ENCODE data around the gene SMG9.
"Not testable (repeated sequence)": the region's sequence is repeated elsewhere in the genome, so short reads cannot be mapped to it uniquely, and the experiment has no call there.

SMG9 gene

DNA sequence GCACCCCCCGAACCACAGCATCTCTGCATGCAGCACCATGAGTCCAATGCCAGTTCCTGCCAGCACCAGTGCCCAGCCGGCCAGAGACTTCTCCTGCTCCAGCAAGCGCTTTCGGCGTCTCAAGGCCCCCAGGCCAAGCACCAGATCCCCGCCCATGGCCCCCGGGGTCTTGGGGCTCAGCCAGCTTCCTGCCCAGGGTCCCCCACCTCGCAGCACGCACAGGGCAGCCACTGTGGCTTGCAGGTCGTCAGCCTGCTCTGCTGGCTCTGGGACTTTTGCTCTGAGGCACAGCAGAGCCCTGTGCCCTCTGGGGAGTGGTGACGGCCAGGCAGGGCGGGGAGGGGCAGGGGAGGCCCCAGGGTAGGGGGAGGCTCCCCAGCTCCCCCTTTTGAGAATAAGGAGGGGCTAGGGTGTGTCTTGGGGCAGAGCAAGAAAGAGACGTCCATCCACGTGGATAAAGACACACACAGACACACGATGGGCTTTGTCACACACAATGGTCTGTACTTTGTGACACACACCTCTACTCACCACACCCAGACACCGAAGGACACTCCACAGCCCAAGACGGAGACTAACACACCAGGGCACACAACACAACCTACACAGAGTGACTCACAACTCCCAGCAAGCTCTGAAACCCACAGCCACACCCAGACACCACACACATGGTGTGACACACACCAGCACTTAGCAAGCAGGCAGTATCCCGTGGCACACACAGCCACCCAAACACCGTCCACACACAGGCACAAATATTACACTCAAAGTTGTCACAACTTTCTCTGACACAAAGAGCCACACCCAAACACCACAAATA lies 26.2 kb upstream of the SMG9 start, which contains the start of gene KCNN4:
Gene KCNN4, minus strand, starts transcription at position 268 of the 820 bp plus-strand sequence. Its CDS starts 112 bp downstream, at position 156.
- no peak for DNase-seq (ENCODE audit: low read depth in 2 of 2, low spot score in 1 of 2)

DNA sequence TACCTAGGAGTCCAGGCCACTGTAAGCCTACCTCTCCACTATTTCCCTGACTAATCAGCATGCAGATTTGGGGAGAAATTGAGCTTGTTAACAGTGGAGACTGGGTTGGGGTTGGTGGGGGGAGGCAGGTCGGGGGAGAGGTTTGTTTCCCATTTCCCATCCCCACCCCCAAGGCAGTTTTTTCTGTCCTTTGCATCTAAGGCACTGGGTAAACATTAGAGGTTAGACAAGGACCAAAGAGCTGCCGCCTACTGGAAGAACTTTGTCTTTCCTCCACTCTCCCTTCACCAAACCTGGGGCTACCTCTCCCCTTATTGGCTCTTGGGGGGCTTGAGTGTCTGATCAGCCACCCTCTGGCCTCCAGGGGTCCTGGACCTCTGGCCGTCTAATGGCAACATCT lies 25.1 kb upstream of the SMG9 start:
- no peak for DNase-seq (ENCODE audit: low read depth in 2 of 2, low spot score in 1 of 2)

DNA sequence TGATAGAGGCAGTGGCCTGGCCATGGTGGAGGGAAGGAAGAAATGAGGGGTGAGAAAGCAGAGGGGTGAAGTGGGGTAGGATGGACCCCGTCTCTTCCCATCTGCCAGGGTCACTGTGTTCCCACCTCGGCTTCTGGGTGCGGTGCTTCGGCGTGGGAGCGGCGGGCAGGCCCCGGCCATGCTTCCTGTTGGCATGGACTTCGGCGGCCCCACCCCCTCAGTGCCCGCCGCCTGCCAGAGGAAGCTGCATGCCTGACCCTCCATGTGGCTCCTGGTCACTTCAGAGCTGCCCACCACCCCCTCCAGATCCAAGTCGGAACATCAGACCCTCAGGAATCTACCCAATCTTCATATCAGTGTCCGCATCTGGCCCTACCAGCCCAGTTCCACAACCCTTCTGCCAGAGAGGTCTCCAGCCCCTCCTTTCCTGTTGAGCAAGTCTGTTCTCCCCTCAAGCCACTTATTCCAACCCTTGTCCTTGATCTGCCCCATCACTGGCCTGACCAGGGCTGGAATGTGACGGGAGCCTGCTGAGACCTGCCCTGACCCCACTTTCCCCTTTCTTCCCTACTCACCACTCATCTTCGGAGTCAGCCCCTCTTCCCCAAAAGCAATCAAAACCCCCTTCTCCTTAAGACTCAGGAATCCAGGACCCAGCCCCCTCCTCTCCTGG lies 24.5 kb upstream of the SMG9 start:
- DNase-seq (ENCODE audit: low read depth in 2 of 2, low spot score in 1 of 2) = no peak

DNA sequence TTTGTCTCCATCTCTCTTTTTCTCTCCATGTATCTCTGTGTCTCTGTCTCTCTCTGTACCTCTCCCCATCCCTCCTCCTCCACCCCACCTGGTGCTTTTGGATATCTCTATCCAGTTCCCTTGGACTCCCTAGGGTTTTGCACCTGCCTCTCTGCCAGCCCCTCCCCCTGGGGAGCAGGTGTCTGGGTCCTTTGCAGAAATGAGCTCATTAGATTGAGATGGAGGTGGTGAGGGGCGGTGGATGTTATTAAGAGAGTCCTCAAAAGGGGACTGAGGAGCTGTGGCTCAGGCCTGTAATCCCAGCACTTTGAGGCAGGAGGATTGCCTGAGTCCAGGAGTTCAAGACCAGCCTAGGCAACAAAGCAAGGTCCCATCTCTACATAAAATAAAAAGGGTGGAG lies 23.9 kb upstream of the SMG9 start:
- DNase-seq (ENCODE audit: low read depth in 2 of 2, low spot score in 1 of 2) = no peak

DNA sequence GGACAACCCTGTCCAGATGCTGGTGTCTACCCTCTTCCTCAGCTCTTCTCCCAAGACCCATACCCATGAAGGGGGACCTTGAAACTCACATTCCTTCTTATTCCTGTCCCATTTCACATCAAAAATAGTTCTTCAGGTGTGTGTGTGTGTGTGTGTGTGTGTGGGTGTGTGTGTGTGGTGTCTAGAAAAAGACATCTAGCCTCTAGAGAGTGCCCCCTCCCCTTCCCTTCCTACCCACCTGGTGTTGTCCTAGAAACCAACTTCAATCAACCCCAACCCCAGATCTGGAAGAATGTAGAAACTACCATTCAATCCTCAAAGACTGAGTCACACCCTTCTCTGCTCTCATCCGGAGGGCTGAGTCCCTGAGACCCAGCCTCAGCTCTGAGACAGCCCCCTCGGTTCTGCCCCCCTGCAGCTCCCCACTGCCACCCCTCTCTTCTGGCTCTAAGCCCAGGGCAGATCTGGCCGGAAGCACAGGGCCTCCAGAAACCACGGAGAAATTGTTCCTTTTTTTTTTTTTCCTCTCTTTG lies 22.5 kb upstream of the SMG9 start:
- DNase-seq (ENCODE audit: low read depth in 2 of 2, low spot score in 1 of 2) = no peak

DNA sequence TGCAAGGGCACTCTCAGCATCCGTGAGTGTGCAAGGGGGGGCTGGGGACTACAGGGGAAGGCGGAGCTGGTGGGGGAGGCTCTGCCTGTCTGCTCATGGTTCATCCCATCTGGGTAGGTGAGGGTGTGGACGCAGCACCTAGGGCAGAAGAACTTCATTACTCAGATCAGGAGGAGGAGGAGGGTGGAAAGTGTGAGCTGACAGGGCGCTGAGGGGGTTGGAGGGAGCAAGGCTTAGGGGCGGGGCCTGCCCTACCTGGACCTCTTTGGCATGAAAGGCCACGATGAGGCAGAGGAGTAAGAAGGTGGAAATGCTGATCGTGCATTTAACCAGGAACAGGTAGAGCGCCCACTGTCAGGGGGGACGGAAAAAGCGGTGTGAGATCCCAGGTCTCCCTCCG lies 21.5 kb upstream of the SMG9 start:
- DNase-seq (ENCODE audit: low read depth in 2 of 2, low spot score in 1 of 2) = no peak

DNA sequence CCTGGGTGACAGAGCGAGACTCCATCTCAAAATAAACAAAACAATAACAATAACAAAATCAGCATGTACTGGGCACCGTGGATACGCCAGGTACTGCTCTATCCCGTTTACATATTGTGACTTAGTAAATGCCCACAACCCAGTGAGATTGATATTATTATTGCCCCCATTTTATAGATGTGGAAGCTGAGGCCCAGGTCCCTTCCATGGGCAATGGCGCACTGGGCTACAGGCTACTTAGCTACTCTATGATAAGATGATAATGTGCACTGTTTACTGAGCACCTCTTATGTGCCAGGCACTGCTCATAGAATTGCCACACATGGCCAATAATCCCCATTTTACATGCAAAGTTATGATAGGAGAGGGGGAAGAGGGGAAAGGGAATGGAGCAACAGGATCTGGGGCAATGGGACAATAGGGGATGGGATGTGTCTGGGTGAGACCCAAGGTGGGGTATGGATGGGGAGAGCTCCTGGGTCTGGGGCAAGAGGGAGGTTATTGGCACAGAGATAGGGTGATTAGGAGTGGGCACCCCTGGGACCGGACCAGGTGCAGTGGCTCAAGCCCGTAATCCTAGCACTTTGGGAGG lies 20.6 kb upstream of the SMG9 start:
- DNase-seq (ENCODE audit: low read depth in 2 of 2, low spot score in 1 of 2) = no peak

DNA sequence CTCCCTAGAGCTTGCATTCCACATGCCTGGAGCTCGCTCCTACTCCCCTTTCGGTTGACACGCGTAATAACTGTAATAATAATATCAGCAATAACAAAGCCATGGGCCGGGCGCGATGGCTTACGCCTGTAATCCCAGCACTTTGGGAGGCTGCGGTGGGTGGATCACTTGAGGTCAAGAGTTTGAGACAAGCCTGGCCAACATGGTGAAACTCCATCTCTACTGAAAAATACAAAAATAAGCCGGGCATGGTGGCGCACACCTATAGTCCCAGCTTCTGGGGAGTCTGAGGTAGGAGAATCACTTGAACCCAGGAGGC lies 20.1 kb upstream of the SMG9 start:
- not testable (repeated sequence) for DNase-seq (ENCODE audit: low read depth in 2 of 2, low spot score in 1 of 2)

DNA sequence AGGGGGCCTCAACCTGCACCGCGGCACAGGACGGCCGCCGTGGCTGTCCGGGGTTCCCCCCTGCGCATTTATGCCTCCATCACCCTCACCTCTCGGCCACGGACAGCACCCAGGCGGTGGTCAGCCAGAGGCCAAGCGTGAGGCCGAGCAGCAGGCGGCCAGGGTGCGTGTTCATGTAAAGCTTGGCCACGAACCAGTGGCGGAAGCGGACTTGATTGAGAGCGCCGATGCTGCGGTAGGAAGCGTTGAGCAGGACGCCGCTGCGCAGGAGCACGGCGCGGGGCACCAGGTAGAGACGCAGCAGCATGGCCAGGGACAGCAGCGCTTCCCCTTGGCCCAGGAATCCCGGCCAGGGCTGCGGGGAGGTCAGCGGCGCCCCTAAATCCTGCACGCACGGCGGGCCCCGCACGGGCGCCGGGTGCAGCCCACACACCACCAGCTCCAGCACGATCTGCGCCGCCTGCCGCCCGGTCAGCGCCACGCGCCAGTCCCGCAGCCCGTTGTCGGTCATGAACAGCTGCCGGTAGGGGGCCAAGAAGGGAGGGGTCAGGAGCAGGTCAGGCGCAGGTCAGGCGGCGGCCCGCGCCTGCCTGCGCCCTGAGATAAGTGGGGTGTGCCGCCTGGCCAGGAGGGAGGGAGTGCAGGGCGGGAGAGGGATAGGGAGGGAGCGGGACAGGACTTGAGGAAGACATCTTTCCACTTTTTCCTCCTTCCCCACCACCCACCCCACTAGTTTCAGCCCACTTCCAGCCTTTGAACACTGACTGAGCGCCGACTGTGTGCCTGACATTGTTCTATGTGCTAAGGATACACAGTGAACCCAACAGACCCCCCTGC lies 19.6 kb upstream of the SMG9 start:
- DNase-seq (ENCODE audit: low read depth in 2 of 2, low spot score in 1 of 2) = no peak

DNA sequence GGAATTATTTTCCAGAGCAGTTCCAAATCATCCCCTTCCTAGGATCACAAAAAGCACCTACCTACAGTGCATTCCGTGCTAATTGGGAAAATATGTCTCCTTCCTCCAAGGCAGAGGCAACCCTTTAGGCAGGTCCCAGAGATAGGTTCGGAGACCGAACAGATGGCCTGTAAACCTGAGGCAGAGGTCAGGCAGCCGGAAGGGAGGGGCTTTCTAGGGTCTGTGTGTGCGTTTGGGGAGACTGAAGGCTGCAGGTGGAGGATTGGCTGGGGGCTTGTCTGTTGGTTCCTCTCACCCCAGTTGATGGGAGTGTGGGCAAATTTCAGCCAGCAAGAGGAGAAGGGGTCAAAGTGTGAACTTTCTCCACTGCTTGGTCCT lies 19.0 kb upstream of the SMG9 start:
- no peak for DNase-seq (ENCODE audit: low read depth in 2 of 2, low spot score in 1 of 2)

DNA sequence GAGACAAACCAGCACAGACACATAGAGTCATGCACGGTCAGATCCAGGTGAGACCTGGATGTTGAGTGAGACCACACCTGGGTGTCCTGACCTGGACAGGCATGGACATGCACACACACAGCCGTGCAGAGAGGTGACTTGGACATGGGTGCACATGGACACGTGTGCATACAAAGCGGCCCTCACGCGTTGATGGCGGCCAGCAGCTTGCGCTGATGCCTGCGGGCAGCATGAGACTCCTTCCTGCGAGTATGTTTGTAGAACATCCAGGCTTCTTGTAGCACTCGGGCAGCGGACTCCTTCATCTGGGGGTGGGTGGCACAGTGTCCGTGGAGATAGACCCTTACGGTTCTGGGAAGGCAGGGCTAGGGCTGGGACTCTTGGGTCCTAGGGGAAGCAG lies 14.5 kb upstream of the SMG9 start:
- DNase-seq (ENCODE audit: low read depth in 2 of 2, low spot score in 1 of 2) = no peak

DNA sequence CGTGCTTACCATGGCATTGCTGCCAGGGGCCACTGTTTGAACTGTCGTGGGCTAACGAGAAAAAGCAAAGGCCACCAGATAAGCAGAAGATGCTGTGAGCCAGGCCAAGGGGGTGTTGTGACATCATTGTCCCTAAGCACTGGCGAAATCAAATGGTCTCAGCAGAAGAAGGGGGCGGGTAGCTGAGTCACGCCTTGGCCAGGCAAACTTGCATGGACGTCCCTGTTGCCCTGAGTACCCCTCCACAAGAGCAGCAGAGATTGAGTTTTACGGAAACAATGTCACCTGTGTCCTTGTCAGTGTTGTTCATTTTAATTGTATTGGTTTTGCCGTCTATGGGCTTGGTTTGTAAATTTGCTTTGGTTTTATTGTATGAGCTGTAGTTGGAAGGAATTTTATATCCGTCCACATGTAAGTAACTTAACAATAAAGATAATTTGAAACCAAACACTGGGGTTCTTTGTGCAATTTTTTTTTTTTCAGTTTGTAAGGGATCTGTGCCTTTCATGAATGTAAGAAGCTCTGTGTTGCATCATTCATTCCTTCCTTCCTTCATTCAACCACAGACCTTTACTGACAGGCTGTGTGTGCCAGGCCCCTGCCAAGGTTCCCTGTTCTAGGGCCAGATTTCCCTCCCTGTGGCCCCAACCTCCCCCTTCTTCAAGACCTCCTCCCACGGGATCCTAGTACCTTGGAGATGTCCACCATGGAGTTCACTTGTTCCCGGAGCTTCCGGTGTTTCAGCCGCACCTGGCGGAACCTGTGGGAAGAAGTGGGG lies 13.7 kb upstream of the SMG9 start:
- no peak for DNase-seq (ENCODE audit: low read depth in 2 of 2, low spot score in 1 of 2)

DNA sequence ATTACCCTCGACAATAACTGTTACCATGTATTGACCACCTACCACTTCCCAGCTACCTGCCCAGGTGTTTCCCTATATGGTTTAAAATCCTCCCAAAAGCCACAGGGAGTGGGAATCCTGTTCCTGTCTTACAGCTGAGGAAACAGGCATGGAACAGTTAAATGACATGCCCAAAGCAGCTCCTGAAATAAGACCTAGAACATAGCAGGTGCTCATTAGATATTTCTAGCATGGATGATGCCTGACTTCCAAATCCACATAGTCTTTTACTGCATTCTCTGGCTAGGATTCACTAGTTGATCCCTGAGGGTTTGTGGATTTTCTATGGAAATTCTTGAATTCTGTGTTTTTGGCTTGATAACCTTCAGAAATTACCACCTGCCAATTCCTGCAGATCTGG lies 13.1 kb upstream of the SMG9 start:
- DNase-seq (ENCODE audit: low read depth in 2 of 2, low spot score in 1 of 2) = no peak

DNA sequence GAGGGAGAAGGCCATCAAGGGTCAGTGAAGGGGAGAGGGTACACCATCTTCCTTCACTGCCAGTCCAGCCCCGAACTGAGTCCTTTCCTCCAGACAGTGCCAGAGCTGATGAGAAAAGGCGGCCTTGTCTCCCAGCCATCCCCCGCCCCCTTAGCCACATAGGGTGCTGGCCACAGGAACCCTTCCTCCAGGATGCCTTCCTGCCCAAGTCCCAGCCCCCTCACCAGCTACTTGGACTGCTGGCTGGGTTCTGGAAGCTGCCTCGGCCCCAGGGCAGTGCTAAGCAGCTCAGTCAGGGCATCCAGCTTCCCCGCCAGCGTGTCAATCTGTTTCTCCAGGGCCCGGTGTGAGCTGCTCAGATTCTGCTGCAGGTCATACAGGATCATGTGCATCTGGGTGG lies 12.6 kb upstream of the SMG9 start:
- no peak for DNase-seq (ENCODE audit: low read depth in 2 of 2, low spot score in 1 of 2)

DNA sequence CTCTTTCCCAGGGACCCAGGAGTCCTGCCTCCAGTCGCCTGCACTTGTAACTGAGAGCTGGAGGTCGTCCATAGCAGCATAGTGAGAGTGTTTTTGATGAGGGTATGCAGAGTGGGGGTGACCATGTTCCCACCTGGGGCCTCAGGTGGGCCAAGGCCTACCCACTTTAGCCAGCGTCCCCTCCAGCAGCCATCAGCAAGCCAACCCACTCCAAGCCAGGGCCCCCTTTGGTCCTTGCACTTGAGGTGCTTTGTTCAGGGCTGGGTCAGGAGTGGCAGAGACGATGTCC lies 11.9 kb upstream of the SMG9 start:
- DNase-seq (ENCODE audit: low read depth in 2 of 2, low spot score in 1 of 2) = no peak

DNA sequence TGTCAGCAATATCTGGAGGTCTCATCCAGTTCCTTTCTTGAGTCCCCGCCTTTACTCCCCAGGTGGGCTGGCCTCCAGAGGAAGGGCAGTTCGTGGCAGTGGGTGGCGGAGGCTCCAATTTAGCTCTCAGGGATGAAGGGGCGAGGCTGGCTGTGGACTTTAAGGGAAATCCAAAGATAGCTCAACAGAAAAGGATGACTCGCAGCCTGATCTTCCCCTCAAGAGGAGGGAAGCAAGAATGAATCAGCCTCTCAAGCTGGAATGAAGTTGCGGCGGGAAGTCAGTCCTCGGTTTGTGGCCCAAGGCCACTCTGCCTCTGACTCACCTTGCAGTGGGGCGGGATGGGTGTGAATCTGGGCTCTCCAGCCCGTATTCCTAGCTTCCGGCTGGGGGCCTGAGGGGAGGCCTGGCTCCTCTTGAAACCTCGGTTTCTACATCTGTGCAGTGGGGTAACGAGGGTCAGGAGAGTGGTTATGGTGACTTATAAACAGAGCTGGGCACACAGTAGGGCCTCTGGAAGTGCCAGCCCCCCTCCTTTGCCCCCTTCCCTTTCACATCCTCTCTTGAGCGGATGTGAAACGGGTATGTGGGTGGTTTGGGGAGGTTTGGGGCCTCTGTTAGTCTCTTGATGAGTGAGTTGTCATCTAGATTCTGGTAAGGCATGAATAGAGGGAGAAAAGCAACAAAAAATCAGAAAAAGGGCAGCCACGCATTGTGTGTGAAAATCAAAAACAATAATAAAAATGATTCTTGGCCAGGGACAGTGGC lies 10.5 kb upstream of the SMG9 start:
- no peak for DNase-seq (ENCODE audit: low read depth in 2 of 2, low spot score in 1 of 2)

DNA sequence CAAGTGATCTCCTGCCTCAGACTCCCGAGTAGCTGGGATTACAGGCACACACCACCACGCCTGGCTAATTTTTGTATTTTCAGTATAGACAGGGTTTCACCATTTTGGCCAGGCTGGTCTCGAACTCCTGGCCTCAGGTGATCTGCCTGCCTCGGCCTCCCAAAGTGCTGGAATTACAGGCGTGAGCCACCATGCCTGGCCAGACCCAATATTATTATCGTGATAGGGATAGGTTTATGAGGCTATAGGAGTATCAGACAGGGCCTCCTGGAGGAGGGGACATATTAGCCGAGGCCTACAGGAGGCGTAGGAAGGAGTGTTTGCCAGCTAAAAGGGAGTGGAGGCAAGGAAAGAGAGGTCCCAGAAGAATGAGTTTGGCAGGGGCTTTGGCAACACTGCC lies 9.9 kb upstream of the SMG9 start:
- not testable (repeated sequence) for DNase-seq (ENCODE audit: low read depth in 2 of 2, low spot score in 1 of 2)

DNA sequence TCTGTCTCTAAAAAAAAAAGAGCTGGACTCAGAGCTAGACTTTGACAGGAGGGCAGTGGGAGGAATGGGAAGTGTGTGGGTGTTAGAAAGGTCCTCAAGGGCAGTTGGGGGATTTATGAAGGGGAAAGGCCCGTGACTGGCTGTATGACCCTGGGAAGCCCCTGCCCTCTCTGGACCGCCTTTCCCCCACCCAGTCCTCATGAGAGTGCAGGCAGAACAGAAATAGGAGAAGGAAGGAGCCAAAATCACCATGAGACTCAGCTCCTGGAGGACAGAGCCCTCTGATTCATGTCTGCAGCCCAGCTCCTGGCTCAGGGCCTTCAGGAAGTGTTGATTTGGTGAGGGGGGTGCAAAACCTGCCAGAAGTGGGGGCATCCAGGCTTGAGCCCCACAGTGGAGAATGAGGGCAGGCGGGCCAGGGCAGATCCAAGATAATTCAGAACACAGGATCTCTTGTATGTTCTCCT lies 8.7 kb upstream of the SMG9 start:
- no peak for DNase-seq (ENCODE audit: low read depth in 2 of 2, low spot score in 1 of 2)

DNA sequence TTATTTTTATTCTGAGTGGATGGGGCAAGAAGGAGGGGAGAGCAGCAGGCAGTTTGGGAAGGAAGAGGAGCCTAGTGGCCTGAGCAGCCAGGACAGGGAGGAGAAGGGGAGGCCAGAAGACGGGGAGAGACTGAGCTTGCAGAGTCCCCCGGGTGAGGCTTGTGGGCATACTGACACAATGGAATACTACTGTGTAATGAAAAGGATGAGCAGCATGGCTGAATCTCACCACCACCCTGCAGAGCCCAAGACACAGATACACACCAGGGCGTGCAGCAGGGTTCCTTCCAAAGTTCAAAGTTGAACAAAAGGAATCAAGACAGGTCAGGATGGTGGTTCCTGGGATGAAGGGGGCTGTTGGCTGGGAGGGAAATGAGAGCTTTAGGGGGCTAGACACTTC lies 8.1 kb upstream of the SMG9 start:
- no peak for DNase-seq (ENCODE audit: low read depth in 2 of 2, low spot score in 1 of 2)

DNA sequence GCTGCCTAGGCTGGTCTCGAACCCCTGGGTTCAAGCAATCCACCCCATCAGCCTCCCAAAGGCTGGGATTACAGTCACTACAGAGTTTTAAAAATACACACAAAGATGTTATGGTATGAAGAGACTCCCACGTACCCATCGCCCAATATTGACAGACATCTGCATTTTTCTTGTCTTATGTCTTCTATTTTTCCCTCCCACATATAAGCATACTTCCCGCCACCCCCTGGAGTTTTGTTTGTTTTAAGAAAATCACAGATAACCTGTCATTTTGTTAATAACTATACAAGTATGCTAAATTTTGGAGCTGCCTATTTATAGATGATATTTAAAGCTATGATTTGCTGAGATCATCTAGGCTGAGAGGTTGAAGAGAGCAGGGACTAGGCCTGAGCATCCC lies 6.2 kb upstream of the SMG9 start:
- no peak for DNase-seq (ENCODE audit: low read depth in 2 of 2, low spot score in 1 of 2)

All from stimulated activated CD8-positive, alpha-beta memory T cell treated with anti-CD3 and anti-CD28 coated beads, Interleukin-4, amount 100 ng/mL, for 1 hour (primary cell).